ENCODE results near the gene PTX4. TPM values are rescaled to one million over a fixed set of nuclear protein-coding genes. Genes with fewer than 3 reads are reported as not detected.

PTX4 gene
- total and polyA plus RNA-seq, 9 of the 15 experiments (the other 6 are each of a cell fraction or from before 2014, with no cell fraction given), result 0.11 TPM; not detected in 8

DNA sequence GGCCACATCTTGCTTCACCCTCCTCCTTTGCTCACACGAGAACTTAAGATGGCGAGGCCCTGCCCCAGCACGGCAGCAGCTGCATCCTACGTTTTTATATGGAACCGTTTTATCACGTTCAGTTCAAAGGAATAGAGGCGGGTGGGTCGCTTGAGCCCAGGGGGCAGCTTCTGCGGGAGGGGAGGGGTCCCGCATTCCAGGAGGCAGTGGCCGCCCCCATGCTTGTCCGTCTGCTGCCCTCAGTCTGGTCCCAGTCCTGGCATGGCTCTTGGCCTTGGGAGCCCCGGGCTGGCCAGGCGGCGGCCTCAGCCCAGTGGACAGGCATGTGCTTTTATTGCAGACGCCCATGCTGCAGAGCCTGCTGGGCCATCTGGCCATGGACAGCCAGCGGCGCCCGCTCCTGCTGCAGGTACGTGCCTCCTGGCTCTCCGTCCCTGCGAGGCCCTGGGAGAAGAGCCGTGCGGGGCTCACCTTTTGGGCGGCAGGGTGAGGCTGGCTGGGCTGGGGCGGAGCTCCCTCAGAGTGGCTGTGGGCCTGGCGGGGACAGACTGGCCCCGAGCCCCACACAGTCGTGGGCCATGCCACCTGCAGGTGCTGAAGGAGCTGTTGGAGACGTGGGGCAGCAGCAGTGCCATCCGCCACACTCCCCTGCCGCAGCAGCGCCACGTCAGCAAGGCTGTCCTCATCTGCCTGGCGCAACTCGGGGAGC is 11.2 kb upstream of the PTX4 start:
- CTCF ChIA-PET (ENCODE audit: low intra/inter-chr PET ratio), result no interaction called here
- intact Hi-C loops (cut with micrococcal nuclease), result no loop called here

More for the DNA sequence above, 11.2 kb upstream of the PTX4 start:
- WGBS (ENCODE audit: insufficient coverage, low coverage, missing lambda C conversion rate), result 96% methylated on average over 25 of the region's 36 CpGs
- peaks cover 0 to 39% of the 10 kb centered on the region in 2 experiments; a peak in 2 of 5 replicates for H3K4me1 ChIP-seq (replicated peaks in 1 of 2; ENCODE audit: control insufficient read depth in 2 of 2, insufficient read depth in 2 of 2, low read length in 2 of 2)
- no peak overlapping the region for H3K4me2 ChIP-seq (ENCODE audit: insufficient read depth, low read length)
- no peak overlapping the region for H3K4me3 ChIP-seq
- H3K79me2 ChIP-seq (ENCODE audit: control insufficient read depth, insufficient read depth, low read length), result peaks cover 10% of the 10 kb centered on the region
- no TSS peak for BruUV-seq (replicated peaks)
- POLR2A ChIA-PET, result interaction anchor here (1.1 kb wide), 1 partner anchor 11 kb away, joined by 4 read pairs; no protein-coding TSS in a partner anchor
- in situ Hi-C loops (cut with MboI), result no loop called here
- no peak overlapping the region for H3K27ac ChIP-seq (ENCODE audit: extremely low read depth, low read depth, low read length)
- H2AFZ ChIP-seq (ENCODE audit: low read depth, low read length), result no peak overlapping the region
- no peaks in the 10 kb centered on the region for H3K9me3 ChIP-seq (replicated peaks; ENCODE audit: control insufficient read depth, insufficient read depth, low read depth, low read length)
- peaks cover under 1% of the 10 kb centered on the region; the same call in 1 of the 2 replicates for H4K20me1 ChIP-seq (replicated peaks; ENCODE audit: control insufficient read depth, insufficient read depth, low read length)
- H3K36me3 ChIP-seq (ENCODE audit: control insufficient read depth, insufficient read depth, low read length), result peaks cover 90% of the 10 kb centered on the region; the same call in 2 of the 3 replicates
- no peaks in the 10 kb centered on the region for H3K9me1 ChIP-seq (ENCODE audit: control insufficient read depth, insufficient read depth, low read length)
- H3K9ac ChIP-seq (ENCODE audit: insufficient read depth in 1 of 2, low read depth in 2 of 2, low read length in 2 of 2), result no peak overlapping the region; a peak in 1 of 4 replicates
- no peak for FAIRE-seq
- TF ChIP-seq POLR2G (IDR thresholded peaks at IDR 0.05; ENCODE audit: low read depth, low read length), result peak; percentile 45; the same call in 1 of the 2 replicates
- peak; percentile 30 for TF ChIP-seq RBFOX2 (IDR thresholded peaks at IDR 0.05; ENCODE audit: low read depth, low read length)
- TF ChIP-seq, protein P1, sequence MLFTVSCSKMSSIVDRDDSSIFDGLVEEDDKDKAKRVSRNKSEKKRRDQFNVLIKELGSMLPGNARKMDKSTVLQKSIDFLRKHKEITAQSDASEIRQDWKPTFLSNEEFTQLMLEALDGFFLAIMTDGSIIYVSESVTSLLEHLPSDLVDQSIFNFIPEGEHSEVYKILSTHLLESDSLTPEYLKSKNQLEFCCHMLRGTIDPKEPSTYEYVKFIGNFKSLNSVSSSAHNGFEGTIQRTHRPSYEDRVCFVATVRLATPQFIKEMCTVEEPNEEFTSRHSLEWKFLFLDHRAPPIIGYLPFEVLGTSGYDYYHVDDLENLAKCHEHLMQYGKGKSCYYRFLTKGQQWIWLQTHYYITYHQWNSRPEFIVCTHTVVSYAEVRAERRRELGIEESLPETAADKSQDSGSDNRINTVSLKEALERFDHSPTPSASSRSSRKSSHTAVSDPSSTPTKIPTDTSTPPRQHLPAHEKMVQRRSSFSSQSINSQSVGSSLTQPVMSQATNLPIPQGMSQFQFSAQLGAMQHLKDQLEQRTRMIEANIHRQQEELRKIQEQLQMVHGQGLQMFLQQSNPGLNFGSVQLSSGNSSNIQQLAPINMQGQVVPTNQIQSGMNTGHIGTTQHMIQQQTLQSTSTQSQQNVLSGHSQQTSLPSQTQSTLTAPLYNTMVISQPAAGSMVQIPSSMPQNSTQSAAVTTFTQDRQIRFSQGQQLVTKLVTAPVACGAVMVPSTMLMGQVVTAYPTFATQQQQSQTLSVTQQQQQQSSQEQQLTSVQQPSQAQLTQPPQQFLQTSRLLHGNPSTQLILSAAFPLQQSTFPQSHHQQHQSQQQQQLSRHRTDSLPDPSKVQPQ (CRISPR knock-in tag; IDR thresholded peaks at IDR 0.05; ENCODE audit: borderline replicate concordance), result no peak
- H3K27me3 ChIP-seq (ENCODE audit: control insufficient read depth in 2 of 2, insufficient read depth in 2 of 2, low read length in 2 of 2), result no peaks in the 10 kb centered on the region
- no peak for DNase-seq (ENCODE audit: extremely low read depth in 1 of 4, low spot score in 3 of 4)
- ATAC-seq, result no peak
